Middle frontal gyrus (tissue), 1 donor: Measurements from ENCODE around the gene OR5A2.
"Not testable (repeated sequence)": the region's sequence is repeated elsewhere in the genome, so short reads cannot be mapped to it uniquely, and the experiment has no call there.

Experiments used
- DNase-seq: peaks from one replicate; pipeline ENCODE4 v3.0.0-alpha.2; 2015; ENCODE audit warnings: low spot score; ENCODE audit errors: extremely low spot score

OR5A2 gene

GRCh38 chr11:59426361-59427067 lies at the start of gene OR5A2:
OR5A2 (minus strand) TSS chr11:59426413; CDS start chr11:59422953, 3,460 bp downstream.
- DNase-seq, result no peak

- DNase-seq, result no peak
Measured at GRCh38 chr11:59475176-59475575, 49.0 kb upstream of the OR5A2 start.

GRCh38 chr11:59473015-59473414 lies 46.8 kb upstream of the OR5A2 start, which contains the start of gene OR4D10:
OR4D10 (plus strand) TSS chr11:59473315; CDS start chr11:59477430, 4,115 bp downstream.
- DNase-seq, result no peak

- DNase-seq, result no peak
Measured at GRCh38 chr11:59463190-59463641, 37.0 kb upstream of the OR5A2 start.

- no peak for DNase-seq
Measured at GRCh38 chr11:59459916-59460315, 33.7 kb upstream of the OR5A2 start.

GRCh38 chr11:59456661-59457060 lies 30.4 kb upstream of the OR5A2 start, which contains the start of gene OR4D6:
OR4D6 (plus strand) TSS chr11:59456961; CDS start chr11:59456961, 0 bp downstream.
- no peak for DNase-seq

GRCh38 chr11:59448484-59448883 lies 22.3 kb upstream of the OR5A2 start:
- DNase-seq, result no peak

GRCh38 chr11:59445624-59446023 lies 19.4 kb upstream of the OR5A2 start:
- DNase-seq, result not testable (repeated sequence)

- DNase-seq, result no peak
Measured at GRCh38 chr11:59437770-59438169, 11.6 kb upstream of the OR5A2 start.

- DNase-seq, result no peak
Measured at GRCh38 chr11:59436169-59436568, 10.0 kb upstream of the OR5A2 start, which contains the start of gene OR5A1. OR5A1 (plus strand) TSS chr11:59436469; CDS start chr11:59443169, 6,700 bp downstream.

GRCh38 chr11:59429924-59430516 lies 3.8 kb upstream of the OR5A2 start:
- no peak for DNase-seq

- DNase-seq, result no peak
Measured at GRCh38 chr11:59427068-59427382, 812 bp upstream of the OR5A2 start.

- no peak for DNase-seq
Measured at GRCh38 chr11:59425131-59425530, 1.1 kb downstream of the OR5A2 start.

GRCh38 chr11:59423835-59424234 lies 2.4 kb downstream of the OR5A2 start:
- no peak for DNase-seq

- peak; percentile 46 for DNase-seq
Measured at GRCh38 chr11:59418156-59418555, 8.1 kb downstream of the OR5A2 start.

- no peak for DNase-seq
Measured at GRCh38 chr11:59417023-59417422, 9.2 kb downstream of the OR5A2 start.

- peak; percentile 17 for DNase-seq
Measured at GRCh38 chr11:59416613-59417012, 9.6 kb downstream of the OR5A2 start.

- DNase-seq, result no peak
Measured at GRCh38 chr11:59415111-59415510, 11.1 kb downstream of the OR5A2 start.

GRCh38 chr11:59413646-59414045 lies 12.6 kb downstream of the OR5A2 start:
- DNase-seq, result no peak

GRCh38 chr11:59403546-59403945 lies 22.7 kb downstream of the OR5A2 start:
- no peak for DNase-seq

- DNase-seq, result no peak
Measured at GRCh38 chr11:59401262-59401552, 25.0 kb downstream of the OR5A2 start.

GRCh38 chr11:59400461-59401261 lies 25.6 kb downstream of the OR5A2 start:
- DNase-seq, result no peak
